HEK293T (cell line): ENCODE measurements around the gene HCRTR1.

ENCODE experiments used
- CTCF ChIA-PET: fragments of 350-600 bp; formaldehyde crosslinking; extraction: SDS; loops from one replicate; lab custom pipeline; 2021; ENCODE audit warnings: antibody characterized with exemption, inconsistent platforms; lab: Yijun Ruan, JAX
- POLR2A ChIA-PET: fragments of 350-600 bp; formaldehyde crosslinking; extraction: SDS; loops from one replicate; lab custom pipeline; 2020; ENCODE audit warnings: antibody characterized with exemption, inconsistent platforms; lab: Yijun Ruan, JAX
- DNase-seq: peaks from one replicate; pipeline ENCODE4 v3.0.0; 2012; ENCODE audit warnings: mixed read lengths; ENCODE audit errors: extremely low spot score
- ARNT ChIP-seq: fragments of 450-650 bp; IDR thresholded peaks from 2 replicates; pipeline ENCODE4 v1.6.1; 2017; ENCODE audit warnings: mild to moderate bottlenecking
- BHLHE40 ChIP-seq: fragments of 450-650 bp; IDR thresholded peaks from 2 replicates; pipeline ENCODE4 v1.6.1; 2016; ENCODE audit warnings: mild to moderate bottlenecking, moderate library complexity, borderline replicate concordance
- CTBP1 ChIP-seq: fragments of 450-650 bp; IDR thresholded peaks from 2 replicates; pipeline ENCODE4 v1.6.1; 2016; ENCODE audit warnings: borderline replicate concordance
- ELF4 ChIP-seq: fragments of 450-650 bp; IDR thresholded peaks from 2 replicates; pipeline ENCODE4 v1.6.1; 2017; ENCODE audit warnings: antibody characterized with exemption
- FOXA1 ChIP-seq: fragments of 450-650 bp; IDR thresholded peaks from 2 replicates; pipeline ENCODE4 v1.6.1; 2016; ENCODE audit warnings: mild to moderate bottlenecking
- FOXK2 ChIP-seq: fragments of 450-650 bp; IDR thresholded peaks from 2 replicates; pipeline ENCODE4 v1.6.1; 2016; ENCODE audit warnings: mild to moderate bottlenecking
- FOXM1 ChIP-seq: fragments of 450-650 bp; IDR thresholded peaks from 2 replicates; pipeline ENCODE4 v1.6.1; 2017; ENCODE audit warnings: mild to moderate bottlenecking, borderline replicate concordance
- HDGF ChIP-seq: fragments of 450-650 bp; IDR thresholded peaks from 2 replicates; pipeline ENCODE4 v1.6.1; 2017; ENCODE audit warnings: antibody characterized with exemption, borderline replicate concordance
- L3MBTL2 ChIP-seq: fragments of 450-650 bp; conservative IDR thresholded peaks from 2 replicates; pipeline ENCODE4 v1.6.1; 2016; ENCODE audit warnings: mild to moderate bottlenecking
- LEF1 ChIP-seq: fragments of 450-650 bp; IDR thresholded peaks from 2 replicates; pipeline ENCODE4 v1.6.1; 2017; ENCODE audit warnings: mild to moderate bottlenecking, borderline replicate concordance
- NFRKB ChIP-seq: fragments of 450-650 bp; IDR thresholded peaks from 2 replicates; pipeline ENCODE4 v1.6.1; 2016; ENCODE audit warnings: mild to moderate bottlenecking, moderate library complexity
- PKNOX1 ChIP-seq: fragments of 450-650 bp; IDR thresholded peaks from 2 replicates; pipeline ENCODE4 v1.6.1; 2016
- SP1 ChIP-seq: fragments of 450-650 bp; IDR thresholded peaks from 2 replicates; pipeline ENCODE4 v1.6.1; 2017
- SUZ12 ChIP-seq: fragments of 450-650 bp; IDR thresholded peaks from 2 replicates; pipeline ENCODE4 v1.6.1; 2016; ENCODE audit warnings: mild to moderate bottlenecking
- TARDBP ChIP-seq: fragments of 450-650 bp; IDR thresholded peaks from 2 replicates; pipeline ENCODE4 v1.6.1; 2016
- ZNF384 ChIP-seq: fragments of 450-650 bp; IDR thresholded peaks from 2 replicates; pipeline ENCODE4 v1.6.1; 2016

HCRTR1 gene

GRCh38 chr1:31633117-31633516 is 15.6 kb downstream of the HCRTR1 start:
- TF ChIP-seq ELF4 (no peak), PKNOX1 (no peak), FOXM1 (no peak)
- CTCF ChIA-PET, result interaction anchor here (0.6 to 1.9 kb wide), 5 partner anchors 10 to 244 kb away, joined by 3 to 7 read pairs (median 3); partner anchors contain the start of gene PEF1
- DNase-seq, result peak; percentile 74
- POLR2A ChIA-PET, result interaction anchor here (0.9 kb wide), 1 partner anchor 9 kb away, joined by 3 read pairs; no protein-coding TSS in a partner anchor

GRCh38 chr1:31637915-31638673 is 20.6 kb downstream of the HCRTR1 start:
- TF ChIP-seq LEF1, result no peak
- TF ChIP-seq HDGF, result no peak
- no peak for TF ChIP-seq ELF4
- TF ChIP-seq ZNF384, result no peak
- TF ChIP-seq SUZ12, result no peak
- TF ChIP-seq PKNOX1, result no peak
- no peak for TF ChIP-seq NFRKB
- no peak for TF ChIP-seq CTBP1
- TF ChIP-seq FOXM1, result no peak
- TF ChIP-seq L3MBTL2, result no peak
- no peak for TF ChIP-seq SP1
- no peak for TF ChIP-seq ARNT
- no peak for TF ChIP-seq FOXK2
- ChIA-PET CTCF (interaction anchor here (0.6 to 1.4 kb wide), 2 partner anchors 19 to 470 kb away, joined by 3 read pairs; partner anchors contain the start of gene KPNA6), POLR2A (no interaction called here)
- no peak for DNase-seq

DNA sequence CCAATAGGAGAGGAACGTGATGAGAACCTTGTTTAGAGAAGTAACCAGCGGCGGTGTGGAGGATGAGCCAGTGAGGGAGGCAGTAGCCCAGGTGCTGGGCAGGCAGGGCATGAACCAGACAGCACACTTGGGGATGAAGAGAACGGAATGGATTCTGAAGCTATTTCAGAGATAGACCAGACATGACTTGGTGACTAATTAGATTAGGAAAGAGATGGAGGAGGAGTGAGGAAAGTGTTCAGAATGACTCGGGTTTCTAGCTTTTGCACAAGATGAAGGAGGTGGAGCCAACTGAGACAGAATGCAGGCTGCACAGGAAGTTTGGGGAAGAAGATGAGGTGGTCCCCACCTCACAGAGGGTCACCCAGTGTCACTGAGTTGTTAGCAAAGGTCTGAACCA is 22.1 kb downstream of the HCRTR1 start:
- CTCF ChIA-PET, result interaction anchor here (0.6 kb wide), 1 partner anchor 164 kb away, joined by 3 read pairs; no protein-coding TSS in a partner anchor

DNA sequence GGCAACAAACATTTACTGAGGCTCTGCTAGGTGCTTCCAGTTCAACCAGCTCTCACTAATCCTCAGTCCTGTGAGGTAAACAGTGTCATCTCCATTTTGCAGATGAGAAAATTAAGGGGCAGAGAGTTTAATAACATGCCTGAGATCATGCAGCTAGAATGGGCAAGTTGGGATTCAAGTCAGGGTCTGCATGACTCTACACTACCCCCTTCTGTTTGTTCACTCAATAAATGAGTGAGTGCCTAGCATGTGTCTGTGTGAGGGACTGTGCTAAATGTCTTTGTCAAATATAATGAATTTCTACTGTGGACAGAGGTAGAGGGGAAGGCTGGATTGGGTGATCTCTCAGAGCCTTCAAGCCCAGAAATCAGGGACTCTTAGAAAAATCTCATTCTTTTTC is 22.7 kb downstream of the HCRTR1 start:
- DNase-seq, result no peak
- TF ChIP-seq SP1 (no peak), BHLHE40 (no peak), HDGF (no peak), NFRKB (no peak), PKNOX1 (no peak), FOXA1 (no peak), SUZ12 (no peak), ARNT (no peak), FOXK2 (no peak), CTBP1 (no peak), TARDBP (no peak), L3MBTL2 (no peak), FOXM1 (no peak), ELF4 (no peak), LEF1 (no peak), ZNF384 (no peak)
- ChIA-PET POLR2A (interaction anchor here (1.0 kb wide), 1 partner anchor 11 kb away, joined by 4 read pairs; no protein-coding TSS in a partner anchor), CTCF (interaction anchor here (0.6 kb wide), 1 partner anchor 163 kb away, joined by 3 read pairs; no protein-coding TSS in a partner anchor)

More for the DNA sequence above, 22.1 kb downstream of the HCRTR1 start:
- no peak for DNase-seq
- TF ChIP-seq HDGF (no peak), ZNF384 (no peak), BHLHE40 (no peak), CTBP1 (no peak), TARDBP (no peak), SP1 (no peak), FOXM1 (no peak)
- POLR2A ChIA-PET, result no interaction called here

DNA sequence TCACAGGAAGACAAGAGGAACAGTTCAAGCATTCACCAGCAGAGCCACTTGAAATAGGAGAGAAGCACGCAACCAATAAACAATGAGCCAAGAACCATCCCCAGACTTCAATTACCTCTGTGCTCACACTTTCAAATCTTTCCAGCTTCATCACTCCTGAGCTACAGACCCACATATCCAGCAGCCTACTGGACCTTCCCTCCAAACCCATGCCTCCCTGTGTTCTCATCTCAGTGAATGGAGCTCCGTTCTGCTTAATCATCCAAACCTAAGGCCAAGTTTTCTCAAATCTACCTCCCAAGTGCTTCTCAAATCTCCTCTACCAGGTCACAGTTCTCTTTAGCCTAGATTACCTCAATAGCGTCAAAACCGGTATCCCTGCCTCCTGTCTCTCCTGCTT is 23.5 kb downstream of the HCRTR1 start:
- DNase-seq, result no peak
- TF ChIP-seq SP1 (no peak), FOXK2 (no peak), ZNF384 (no peak), PKNOX1 (no peak), CTBP1 (no peak), TARDBP (no peak), HDGF (no peak), ELF4 (no peak)
- ChIA-PET POLR2A (interaction anchor here (1.0 kb wide), 1 partner anchor 12 kb away, joined by 4 read pairs; no protein-coding TSS in a partner anchor), CTCF (interaction anchor here (0.7 kb wide), 1 partner anchor 62 kb away, joined by 4 read pairs; no protein-coding TSS in a partner anchor)

GRCh38 chr1:31642366-31642765 is 24.9 kb downstream of the HCRTR1 start:
- CTCF ChIA-PET, result no interaction called here
- TF ChIP-seq SP1 (no peak), NFRKB (no peak), FOXM1 (no peak), ZNF384 (no peak), PKNOX1 (no peak)
- no peak for DNase-seq
- POLR2A ChIA-PET, result interaction anchor here (1.2 kb wide), 2 partner anchors 9 to 141 kb away, joined by 3 read pairs; no protein-coding TSS in a partner anchor
